IMR-90 (cell line): Measurements from ENCODE around the gene DPPA4.

Experiments used
- BHLHE40 ChIP-seq: fragments of 150-350 bp; IDR thresholded peaks from 2 replicates; pipeline ENCODE4 v1.6.1; 2016; ENCODE audit warnings: mild to moderate bottlenecking, low read depth, low read length
- CEBPB ChIP-seq: IDR thresholded peaks from 2 replicates; pipeline ENCODE4 v1.6.1; 2012; ENCODE audit warnings: low read depth, low read length, improper control_type of control experiment
- CHD1 ChIP-seq: IDR thresholded peaks from 2 replicates; pipeline ENCODE4 v1.6.1; 2012; ENCODE audit warnings: low read depth, low read length, improper control_type of control experiment
- FOS ChIP-seq: fragments of 150-350 bp; IDR thresholded peaks from 2 replicates; pipeline ENCODE4 v1.6.1; 2016; ENCODE audit warnings: low read depth, low read length
- MAFK ChIP-seq: IDR thresholded peaks from 2 replicates; pipeline ENCODE4 v1.6.1; 2012; ENCODE audit warnings: low read depth, low read length, improper control_type of control experiment
- MXI1 ChIP-seq: IDR thresholded peaks from 2 replicates; pipeline ENCODE4 v1.6.1; 2012; ENCODE audit warnings: low read depth, mild to moderate bottlenecking, low read length, moderate library complexity, borderline replicate concordance
- NFE2L2 ChIP-seq: fragments of 150-350 bp; IDR thresholded peaks from 2 replicates; pipeline ENCODE4 v1.6.1; 2016; ENCODE audit warnings: low read depth, mild to moderate bottlenecking, low read length
- POLR2A ChIP-seq: IDR thresholded peaks from 2 replicates; pipeline ENCODE4 v1.6.1; 2012; ENCODE audit warnings: mild to moderate bottlenecking, low read depth, low read length
- RAD21 ChIP-seq: IDR thresholded peaks from 2 replicates; pipeline ENCODE4 v1.6.1; 2012; ENCODE audit warnings: low read length, improper control_type of control experiment
- RCOR1 ChIP-seq: IDR thresholded peaks from 2 replicates; pipeline ENCODE4 v1.6.1; 2012; ENCODE audit warnings: mild to moderate bottlenecking, low read length, improper control_type of control experiment; ENCODE audit not compliant: insufficient replicate concordance
- RFX5 ChIP-seq: IDR thresholded peaks from 2 replicates; pipeline ENCODE4 v1.8.0; 2012; ENCODE audit warnings: low read depth, mild to moderate bottlenecking, low read length, moderate library complexity
- SMC3 ChIP-seq: fragments of 150-350 bp; IDR thresholded peaks from 2 replicates; pipeline ENCODE4 v1.6.1; 2016; ENCODE audit warnings: low read depth, mild to moderate bottlenecking, antibody characterized with exemption, low read length, moderate library complexity
- TF ChIP-seq, protein P1 (sequence below): conservative IDR thresholded peaks from 2 replicates; pipeline ENCODE4 v1.5.1; 2012; ENCODE audit warnings: mild to moderate bottlenecking, low read depth, low read length, improper control_type of control experiment
- TF ChIP-seq, protein P2 (sequence below): fragments of 150-350 bp; IDR thresholded peaks from 2 replicates; pipeline ENCODE4 v1.6.1; 2017; ENCODE audit warnings: mild to moderate bottlenecking, antibody characterized with exemption, low read length, low read depth

DNA sequence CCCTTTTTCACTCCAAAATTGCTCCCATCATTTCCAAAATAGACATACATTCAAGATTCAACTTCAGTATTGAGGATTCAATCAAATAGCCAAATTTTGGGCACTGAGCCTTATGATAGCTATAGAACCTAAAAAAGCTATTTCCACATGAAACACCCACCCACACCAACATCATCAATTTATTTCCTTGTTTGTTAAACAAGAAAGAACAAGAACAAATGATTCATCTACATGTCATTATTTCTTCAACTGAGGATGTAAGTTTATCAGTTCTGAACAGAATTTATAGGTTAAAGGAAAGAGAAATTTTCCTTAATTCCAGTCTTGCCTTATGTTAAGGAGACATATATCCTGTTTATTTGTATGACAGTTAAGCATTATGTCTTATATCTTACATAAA, 53.3 kb downstream of the DPPA4 start:
- TF ChIP-seq POLR2A (no peak), CEBPB (no peak), RCOR1 (no peak), RAD21 (no peak), BHLHE40 (no peak), MAFK (no peak), CHD1 (no peak), SMC3 (no peak), RFX5 (no peak), FOS (no peak), MXI1 (no peak), NFE2L2 (no peak)
- TF ChIP-seq, protein P1, sequence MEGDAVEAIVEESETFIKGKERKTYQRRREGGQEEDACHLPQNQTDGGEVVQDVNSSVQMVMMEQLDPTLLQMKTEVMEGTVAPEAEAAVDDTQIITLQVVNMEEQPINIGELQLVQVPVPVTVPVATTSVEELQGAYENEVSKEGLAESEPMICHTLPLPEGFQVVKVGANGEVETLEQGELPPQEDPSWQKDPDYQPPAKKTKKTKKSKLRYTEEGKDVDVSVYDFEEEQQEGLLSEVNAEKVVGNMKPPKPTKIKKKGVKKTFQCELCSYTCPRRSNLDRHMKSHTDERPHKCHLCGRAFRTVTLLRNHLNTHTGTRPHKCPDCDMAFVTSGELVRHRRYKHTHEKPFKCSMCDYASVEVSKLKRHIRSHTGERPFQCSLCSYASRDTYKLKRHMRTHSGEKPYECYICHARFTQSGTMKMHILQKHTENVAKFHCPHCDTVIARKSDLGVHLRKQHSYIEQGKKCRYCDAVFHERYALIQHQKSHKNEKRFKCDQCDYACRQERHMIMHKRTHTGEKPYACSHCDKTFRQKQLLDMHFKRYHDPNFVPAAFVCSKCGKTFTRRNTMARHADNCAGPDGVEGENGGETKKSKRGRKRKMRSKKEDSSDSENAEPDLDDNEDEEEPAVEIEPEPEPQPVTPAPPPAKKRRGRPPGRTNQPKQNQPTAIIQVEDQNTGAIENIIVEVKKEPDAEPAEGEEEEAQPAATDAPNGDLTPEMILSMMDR = no peak
- TF ChIP-seq, protein P2, sequence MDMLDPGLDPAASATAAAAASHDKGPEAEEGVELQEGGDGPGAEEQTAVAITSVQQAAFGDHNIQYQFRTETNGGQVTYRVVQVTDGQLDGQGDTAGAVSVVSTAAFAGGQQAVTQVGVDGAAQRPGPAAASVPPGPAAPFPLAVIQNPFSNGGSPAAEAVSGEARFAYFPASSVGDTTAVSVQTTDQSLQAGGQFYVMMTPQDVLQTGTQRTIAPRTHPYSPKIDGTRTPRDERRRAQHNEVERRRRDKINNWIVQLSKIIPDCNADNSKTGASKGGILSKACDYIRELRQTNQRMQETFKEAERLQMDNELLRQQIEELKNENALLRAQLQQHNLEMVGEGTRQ = no peak
